GM12875 (cell line): ENCODE data around the gene VARS2.

ENCODE experiments used
- H3K4me3 ChIP-seq: one replicate; pipeline ENCODE4 v1.5.1; 2011; ENCODE audit warnings: low read depth, low read length, control low read depth
- TF ChIP-seq, protein P1 (sequence below): IDR thresholded peaks from 2 replicates; pipeline ENCODE4 v1.5.1; 2011; ENCODE audit warnings: low read depth, mild to moderate bottlenecking, control low read depth, inconsistent platforms, low read length, moderate library complexity, borderline replicate concordance; ENCODE audit not compliant: insufficient read depth

VARS2 gene

GRCh38 chr6:30875244-30876038 is 38.6 kb upstream of the VARS2 start:
- H3K4me3 ChIP-seq: no peak overlapping the region
- TF ChIP-seq, protein P1, sequence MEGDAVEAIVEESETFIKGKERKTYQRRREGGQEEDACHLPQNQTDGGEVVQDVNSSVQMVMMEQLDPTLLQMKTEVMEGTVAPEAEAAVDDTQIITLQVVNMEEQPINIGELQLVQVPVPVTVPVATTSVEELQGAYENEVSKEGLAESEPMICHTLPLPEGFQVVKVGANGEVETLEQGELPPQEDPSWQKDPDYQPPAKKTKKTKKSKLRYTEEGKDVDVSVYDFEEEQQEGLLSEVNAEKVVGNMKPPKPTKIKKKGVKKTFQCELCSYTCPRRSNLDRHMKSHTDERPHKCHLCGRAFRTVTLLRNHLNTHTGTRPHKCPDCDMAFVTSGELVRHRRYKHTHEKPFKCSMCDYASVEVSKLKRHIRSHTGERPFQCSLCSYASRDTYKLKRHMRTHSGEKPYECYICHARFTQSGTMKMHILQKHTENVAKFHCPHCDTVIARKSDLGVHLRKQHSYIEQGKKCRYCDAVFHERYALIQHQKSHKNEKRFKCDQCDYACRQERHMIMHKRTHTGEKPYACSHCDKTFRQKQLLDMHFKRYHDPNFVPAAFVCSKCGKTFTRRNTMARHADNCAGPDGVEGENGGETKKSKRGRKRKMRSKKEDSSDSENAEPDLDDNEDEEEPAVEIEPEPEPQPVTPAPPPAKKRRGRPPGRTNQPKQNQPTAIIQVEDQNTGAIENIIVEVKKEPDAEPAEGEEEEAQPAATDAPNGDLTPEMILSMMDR: no peak

DNA sequence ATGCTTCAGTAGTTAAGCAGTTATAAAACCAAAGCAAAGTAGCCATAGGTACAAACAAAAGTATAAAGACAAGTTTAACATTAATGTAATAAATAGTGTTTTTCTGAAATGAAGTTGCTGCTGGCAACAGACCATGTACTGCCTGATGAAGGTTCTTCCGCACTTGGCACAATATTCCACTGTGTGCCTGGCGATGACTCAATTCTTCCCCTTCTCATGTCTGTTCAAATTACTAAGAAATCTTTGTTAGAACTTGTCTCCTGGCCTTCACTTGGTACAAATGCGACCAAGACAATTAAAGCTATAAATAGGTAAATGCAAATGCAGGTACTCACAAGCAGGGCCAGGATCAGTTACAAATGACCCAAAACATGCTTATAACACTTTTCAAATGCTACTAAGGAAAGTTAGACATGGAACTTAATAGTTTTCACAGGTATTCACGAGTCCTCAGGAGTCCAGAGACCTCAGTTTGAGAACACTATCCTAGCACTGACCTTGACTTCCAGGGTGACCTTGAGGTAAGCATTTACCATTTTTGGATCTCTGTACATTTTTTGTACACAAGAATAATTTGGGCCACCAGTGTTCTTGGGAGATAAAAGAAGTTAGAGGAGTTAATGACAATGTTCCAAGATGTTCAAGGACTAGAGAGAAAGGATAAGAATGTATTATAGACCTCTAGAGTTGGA is 37.9 kb upstream of the VARS2 start:
- H3K4me3 ChIP-seq: no peak overlapping the region
- TF ChIP-seq, protein P1: no peak

DNA sequence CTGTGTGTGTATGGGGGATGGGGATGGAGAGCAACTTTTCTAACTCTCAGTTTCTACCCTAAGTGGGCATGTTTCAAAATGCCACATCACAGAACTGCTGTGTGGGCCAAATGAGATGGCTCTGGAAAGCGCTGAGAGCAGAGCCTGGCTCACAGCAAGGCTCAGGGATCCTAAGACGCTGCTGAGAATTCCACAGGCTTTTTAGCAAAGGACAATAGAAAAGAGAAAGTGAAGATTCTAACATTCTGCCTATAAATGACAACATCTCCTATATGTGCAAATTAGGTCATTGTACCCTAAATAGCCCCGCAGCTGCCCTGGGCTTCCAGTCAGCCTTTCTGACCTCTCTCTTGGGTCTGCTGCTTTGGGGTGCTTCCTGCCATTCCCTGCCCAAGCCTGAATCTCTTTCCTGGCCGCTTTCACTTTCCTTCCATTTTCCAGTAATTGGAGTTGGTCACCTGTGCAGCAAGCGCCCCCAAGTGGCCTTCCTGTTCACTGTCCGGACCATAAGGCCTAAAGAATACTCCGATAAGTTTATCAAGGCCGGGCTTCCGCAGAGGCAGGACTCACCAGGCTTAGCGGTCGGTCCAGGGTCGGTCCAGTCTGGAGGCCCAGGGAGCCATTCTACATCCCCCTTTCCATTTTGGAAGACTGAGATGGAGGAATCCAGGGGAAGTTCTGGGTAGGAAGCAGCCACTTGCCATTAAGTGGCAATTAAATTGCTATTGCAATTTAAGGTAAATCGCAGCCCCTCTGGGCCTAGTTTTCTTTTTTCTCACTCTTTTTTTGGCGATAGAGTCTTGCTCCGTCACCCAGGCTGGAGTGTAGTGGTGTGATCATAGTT is 36.4 kb upstream of the VARS2 start:
- H3K4me3 ChIP-seq: no peak overlapping the region
- TF ChIP-seq, protein P1: peak; percentile 79

DNA sequence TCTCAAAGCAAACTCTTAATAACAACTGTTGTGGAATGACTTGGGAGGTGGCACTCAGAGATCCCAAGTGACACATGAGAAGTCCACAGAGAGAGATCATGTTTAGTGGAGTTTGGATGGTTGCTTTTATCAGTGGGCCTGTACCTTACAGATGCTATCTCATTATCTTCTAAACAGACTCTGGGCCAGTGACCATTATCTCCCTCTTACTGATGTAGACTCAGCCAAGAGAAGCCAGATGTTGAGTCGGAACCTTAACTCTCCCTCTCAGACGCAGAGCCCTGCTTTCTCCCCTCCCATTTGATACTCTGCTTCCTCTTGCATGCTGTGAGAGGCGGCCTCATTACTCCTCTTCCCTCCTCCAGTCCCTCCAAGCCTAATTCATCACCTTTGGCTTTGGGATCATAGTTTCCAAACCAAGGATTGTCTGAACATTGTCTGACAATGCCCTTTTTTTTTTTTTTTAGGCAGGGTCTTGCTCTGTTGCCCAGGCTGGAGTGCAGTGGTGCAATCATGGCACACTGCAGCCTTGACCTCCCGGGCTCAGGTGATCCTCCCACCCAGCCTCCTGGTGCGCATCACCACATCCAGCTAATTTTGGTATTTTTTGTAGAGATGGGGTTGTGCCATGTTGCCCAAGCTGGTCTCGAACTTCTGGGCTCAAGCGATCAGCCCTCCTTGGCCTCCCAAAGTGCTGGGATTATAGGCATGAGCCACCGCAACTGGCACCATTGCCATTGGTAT is 34.2 kb upstream of the VARS2 start:
- no peak overlapping the region for H3K4me3 ChIP-seq
- TF ChIP-seq, protein P1: no peak

- TF ChIP-seq, protein P1: no peak
- H3K4me3 ChIP-seq: no peak overlapping the region
Measured at GRCh38 chr6:30880698-30881252, 33.3 kb upstream of the VARS2 start.
